HL-60/S4 treated with phorbol 12-myristate 13-acetate at 8.2 ng/mL for 4 days and 3 days (cell line): Measurements from ENCODE around the gene KCNJ6.

Source experiments
- in situ Hi-C: fragments of 300-500 bp; cut with MboI; formaldehyde crosslinking; loops from 2 replicates; pipeline ENCODE4 v1.15.0; 2022; ENCODE audit warnings: low sequenced_read_pairs

Gene KCNJ6

GRCh38 chr21:37868446-37869295 lies 47.6 kb downstream of the KCNJ6 start:
- in situ Hi-C loops = no loop called here

GRCh38 chr21:37866027-37866426 lies 50.2 kb downstream of the KCNJ6 start:
- in situ Hi-C loops = no loop called here

- in situ Hi-C loops = no loop called here
Observed at GRCh38 chr21:37865156-37865555, 51.1 kb downstream of the KCNJ6 start.

GRCh38 chr21:37863842-37864241 lies 52.4 kb downstream of the KCNJ6 start:
- in situ Hi-C loops = no loop called here

DNA sequence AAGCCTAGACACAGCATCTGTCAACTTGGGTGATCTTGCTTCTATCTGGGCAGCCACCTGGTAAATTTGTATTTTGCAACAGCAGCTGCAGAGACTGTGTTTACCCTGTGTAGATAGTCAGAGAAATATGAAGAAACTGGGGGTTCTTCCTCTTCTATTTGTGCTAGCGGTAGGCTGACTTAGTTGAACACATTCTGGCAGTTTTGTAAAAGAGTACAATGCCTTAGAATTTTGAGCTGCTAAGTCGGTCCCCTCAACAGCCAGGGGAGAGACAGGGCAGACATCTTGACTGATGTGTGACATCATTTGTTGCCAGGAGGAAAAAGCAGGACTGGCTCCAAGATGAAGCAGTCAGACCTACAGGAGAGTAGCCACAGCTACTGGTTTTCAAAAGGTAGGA lies 53.7 kb downstream of the KCNJ6 start:
- in situ Hi-C loops = no loop called here

GRCh38 chr21:37861561-37861960 lies 54.7 kb downstream of the KCNJ6 start:
- in situ Hi-C loops = no loop called here

GRCh38 chr21:37860416-37860815 lies 55.8 kb downstream of the KCNJ6 start:
- in situ Hi-C loops = no loop called here

GRCh38 chr21:37855647-37856625 lies 60.3 kb downstream of the KCNJ6 start:
- in situ Hi-C loops = no loop called here

DNA sequence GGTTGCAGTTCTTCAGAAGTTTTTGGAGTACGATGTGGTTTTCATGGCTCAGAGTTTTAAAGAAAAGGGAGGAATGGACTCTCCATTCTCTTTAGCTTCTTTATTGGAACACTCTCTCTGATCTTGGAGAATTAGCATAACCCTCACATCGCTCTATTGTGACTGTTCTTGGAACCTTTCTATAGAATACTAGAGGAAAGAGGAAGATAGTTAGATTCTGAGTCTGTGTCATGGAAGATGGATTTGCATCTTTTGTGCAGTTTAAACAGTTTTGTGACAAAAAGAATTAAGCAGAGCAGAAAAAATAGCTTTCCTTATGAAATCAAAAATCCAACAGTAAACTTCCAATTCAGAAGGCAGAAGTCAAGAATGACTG lies 61.0 kb downstream of the KCNJ6 start:
- in situ Hi-C loops = no loop called here

DNA sequence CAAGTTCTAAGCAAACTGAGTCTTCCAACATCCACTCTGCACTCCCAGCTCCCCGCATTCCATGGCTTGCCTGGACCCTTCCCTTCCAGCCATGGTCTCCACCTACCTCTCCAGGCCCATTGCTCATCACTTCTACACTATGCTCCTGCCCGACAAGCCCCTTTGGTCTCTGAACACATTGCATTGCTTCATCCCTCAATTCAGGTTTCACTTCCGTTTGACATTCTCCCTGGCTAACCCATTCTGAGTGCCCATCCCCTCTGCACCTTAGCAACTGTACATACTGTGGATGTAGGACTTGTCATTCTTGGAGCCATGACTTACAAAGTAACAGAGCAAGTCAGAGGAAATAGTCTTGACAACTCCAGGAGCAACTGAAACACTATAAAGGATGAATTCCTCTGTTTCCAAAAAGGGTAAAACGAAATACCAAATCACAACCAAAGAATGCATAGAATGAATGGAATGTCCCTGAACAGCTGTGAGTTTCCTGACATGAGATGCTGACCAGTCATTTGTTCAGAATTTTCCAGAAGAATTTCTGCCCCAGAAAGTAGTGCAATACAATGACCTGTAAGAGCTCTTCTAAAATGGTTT lies 66.7 kb downstream of the KCNJ6 start:
- in situ Hi-C loops = no loop called here

GRCh38 chr21:37848721-37849490 lies 67.4 kb downstream of the KCNJ6 start:
- in situ Hi-C loops = no loop called here

- in situ Hi-C loops = no loop called here
Observed at GRCh38 chr21:37845535-37845934, 70.7 kb downstream of the KCNJ6 start.

- in situ Hi-C loops = no loop called here
Observed at GRCh38 chr21:37843191-37843590, 73.1 kb downstream of the KCNJ6 start.

GRCh38 chr21:37842163-37842919 lies 73.9 kb downstream of the KCNJ6 start:
- in situ Hi-C loops = no loop called here

DNA sequence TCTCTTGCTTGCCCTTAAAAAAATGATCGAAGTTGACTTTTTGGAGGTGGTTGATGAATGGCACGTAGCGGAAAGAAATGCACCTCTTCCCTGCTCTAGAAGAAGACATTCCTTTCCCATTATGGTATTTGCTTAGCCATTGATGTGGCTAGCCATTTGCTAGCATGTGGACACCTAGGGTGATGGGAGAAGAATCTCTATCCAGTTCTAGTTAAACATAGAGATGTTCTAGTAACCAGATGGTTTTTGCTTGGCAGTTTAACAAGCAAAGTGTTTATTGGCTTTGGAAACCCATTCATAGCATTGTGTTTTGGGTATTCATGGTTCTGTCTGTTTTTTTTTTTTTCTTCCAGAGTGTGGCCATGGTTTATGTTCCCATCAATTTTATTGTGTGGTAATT lies 78.9 kb downstream of the KCNJ6 start:
- in situ Hi-C loops = no loop called here

GRCh38 chr21:37835481-37835880 lies 80.8 kb downstream of the KCNJ6 start:
- in situ Hi-C loops = no loop called here

GRCh38 chr21:37833301-37833700 lies 83.0 kb downstream of the KCNJ6 start:
- in situ Hi-C loops = no loop called here

DNA sequence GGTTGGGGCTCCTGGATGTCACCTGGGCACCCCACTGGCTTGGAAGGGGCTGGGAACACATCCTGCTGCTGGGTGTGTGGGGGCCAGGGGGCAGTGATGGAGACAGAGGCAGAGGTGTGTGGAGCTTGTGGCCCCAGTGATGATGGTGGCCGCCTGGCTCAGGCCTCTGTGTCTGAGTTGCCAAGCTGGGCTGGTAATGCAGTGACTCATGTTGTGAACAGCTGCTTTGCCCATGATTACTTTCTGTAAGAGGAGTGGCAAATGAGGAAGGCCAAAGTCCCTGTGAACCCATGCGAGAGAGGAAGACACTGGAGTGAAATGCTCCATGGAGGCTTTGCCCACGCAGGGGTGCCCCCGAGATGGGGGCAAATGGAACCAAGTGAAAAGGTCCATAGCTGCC lies 86.8 kb downstream of the KCNJ6 start:
- in situ Hi-C loops = no loop called here

DNA sequence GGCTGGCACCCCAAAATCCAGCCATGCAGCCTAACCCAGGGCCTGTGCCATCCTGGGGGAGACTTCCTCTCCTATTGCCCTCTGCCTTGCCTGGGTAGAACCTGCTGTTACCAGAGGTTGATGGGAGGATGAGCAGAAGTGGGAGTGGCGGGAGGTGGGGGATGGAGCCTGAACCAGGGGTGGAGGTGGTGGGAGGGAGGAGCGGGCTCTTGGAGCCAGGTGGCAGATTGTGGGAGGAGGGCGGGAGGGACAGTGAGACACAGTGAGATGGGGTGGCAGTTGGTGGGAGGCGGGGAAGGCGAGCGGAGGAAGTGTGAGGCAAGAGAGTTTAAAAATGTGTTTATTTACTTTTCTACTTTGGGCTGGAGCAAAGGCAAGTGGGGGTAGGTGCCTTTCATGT lies 87.3 kb downstream of the KCNJ6 start:
- in situ Hi-C loops = no loop called here

DNA sequence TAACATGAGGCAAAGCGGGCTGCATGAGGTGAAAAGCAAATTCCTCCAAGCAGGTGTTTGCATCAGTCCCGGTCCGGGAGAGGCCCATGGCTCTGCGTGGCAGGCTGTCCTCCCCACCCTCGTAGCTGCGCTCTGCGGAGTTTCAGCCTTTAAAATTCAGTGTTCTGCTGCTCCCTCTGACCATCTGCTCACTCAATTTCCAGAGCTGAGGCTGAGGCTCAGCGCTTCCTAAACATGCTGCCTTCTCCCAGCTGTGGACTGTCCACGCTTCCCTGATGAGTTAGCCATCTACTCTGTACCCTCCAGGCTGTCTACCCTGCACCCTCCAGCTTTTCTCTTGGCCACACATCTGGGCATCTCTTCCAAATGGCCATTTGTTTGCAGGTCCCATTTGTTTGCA lies 87.7 kb downstream of the KCNJ6 start:
- in situ Hi-C loops = no loop called here
